HG02973 (cell line): ENCODE results near the gene KCNN2.

Experiments
- ATAC-seq: cut with Tn5 transposase; IDR thresholded peaks from one replicate; pipeline ENCODE4 v1.9.1; 2021; ENCODE audit warnings: moderate library complexity; ENCODE audit not compliant: unreplicated experiment

Gene KCNN2

GRCh38 chr5:114477816-114478334 is 116.0 kb downstream of the KCNN2 start:
- no peak for ATAC-seq

DNA sequence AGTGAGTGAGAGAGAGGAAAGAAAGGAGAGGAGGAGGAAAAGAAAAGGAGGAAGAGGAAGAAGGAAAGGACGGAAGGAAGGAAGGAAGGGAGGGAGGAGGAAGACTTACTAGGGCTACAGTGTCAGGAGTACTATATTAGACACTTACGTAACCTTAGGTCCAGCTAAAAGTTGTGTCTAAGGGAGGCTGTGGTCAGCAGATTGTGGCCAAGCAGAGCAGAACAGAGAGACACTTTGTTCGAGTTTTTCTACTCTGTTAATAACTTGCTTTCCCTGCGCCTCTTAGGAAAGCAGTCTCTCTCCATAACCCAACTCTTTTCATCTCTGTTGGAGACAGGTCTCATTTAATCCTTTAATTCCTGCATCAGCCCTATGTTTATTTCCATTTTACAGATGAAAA is 138.9 kb downstream of the KCNN2 start:
- no peak for ATAC-seq

- no peak for ATAC-seq
Observed at GRCh38 chr5:114504560-114504959, 142.7 kb downstream of the KCNN2 start.

DNA sequence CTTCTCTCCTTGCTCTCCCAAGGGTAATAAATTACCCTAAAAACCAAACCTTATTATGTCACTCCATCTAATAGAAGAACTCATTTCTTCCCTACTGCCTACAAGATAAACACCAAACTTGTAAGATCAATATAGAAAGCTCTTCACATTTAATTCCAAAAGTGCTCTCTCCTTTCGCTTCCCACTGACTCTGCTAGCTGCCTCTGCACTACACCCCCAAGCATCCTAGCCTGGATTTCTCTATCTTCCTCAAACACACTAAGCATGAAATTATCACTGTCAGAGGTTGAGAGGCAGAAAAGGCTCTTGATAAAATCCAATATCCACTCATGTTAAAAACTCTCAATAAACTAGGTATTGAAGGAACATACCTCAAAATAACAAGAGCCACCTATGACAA is 162.4 kb downstream of the KCNN2 start:
- no peak for ATAC-seq

GRCh38 chr5:114544561-114544960 is 182.7 kb downstream of the KCNN2 start:
- no peak for ATAC-seq
